ENCODE results near the gene CCDC47.

- TF ChIP-seq MXI1 (IDR thresholded peaks at IDR 0.05; ENCODE audit: borderline replicate concordance, low read depth, low read length): no peak
- TF ChIP-seq BHLHE40 (IDR thresholded peaks at IDR 0.05; ENCODE audit: low read depth, low read length): no peak
- TF ChIP-seq RFX5 (IDR thresholded peaks at IDR 0.05; ENCODE audit: low read depth, low read length): no peak
- no peak for TF ChIP-seq CTCF (conservative IDR thresholded peaks at IDR 0.05; ENCODE audit: low read depth, low read length)
- TF ChIP-seq CEBPB (IDR thresholded peaks at IDR 0.05; ENCODE audit: low read depth, low read length): no peak
- no peak for TF ChIP-seq POLR2A (IDR thresholded peaks at IDR 0.05; ENCODE audit: low read depth, low read length)
- no peak for TF ChIP-seq RAD21 (IDR thresholded peaks at IDR 0.05; ENCODE audit: low read length)
- TF ChIP-seq USF2 (IDR thresholded peaks at IDR 0.05; ENCODE audit: low read depth, low read length): no peak
- TF ChIP-seq SMC3 (IDR thresholded peaks at IDR 0.05; ENCODE audit: low read depth, low read length): no peak
- no peak for TF ChIP-seq ELK1 (IDR thresholded peaks at IDR 0.05; ENCODE audit: borderline replicate concordance, low read depth, low read length)
- TF ChIP-seq RCOR1 (IDR thresholded peaks at IDR 0.05; ENCODE audit: insufficient replicate concordance, low read length): no peak
Measured at GRCh38 chr17:63819131-63819530, 45.7 kb upstream of the CCDC47 start.
